ENCODE data around the gene ANGPT4.

GRCh38 chr20:830011-830521 is 86.1 kb downstream of the ANGPT4 start:
- TF ChIP-seq POLR2AphosphoS5 (IDR thresholded peaks at IDR 0.05; ENCODE audit: low read depth, low read length) (no peak), CTCF (IDR thresholded peaks at IDR 0.05) (no peak)
